A549 (cell line): Measurements from ENCODE around the gene CS. TPM values are rescaled to one million over a fixed set of nuclear protein-coding genes. Genes with fewer than 3 reads are reported as not detected.

ENCODE experiments used
- ATAC-seq, 2 experiments: fragments of 200-7000 bp in 1 of 2; fragments of >200 bp in 1 of 2; cut with Nextera tagmentation in 1 of 2; cut with Tn5 transposase in 1 of 2; 3 replicates each; pipeline versions ENCODE4 v1.8.0 to v1.9.1; 2018 to 2020; ENCODE audit warnings: mild to moderate bottlenecking in 1 of 2, moderate library complexity in 1 of 2
- CTCF ChIA-PET: fragments of 300-600 bp; sonication (Branson Sonifier 250); formaldehyde crosslinking; extraction: SDS; loops from one replicate; lab custom pipeline; 2021; ENCODE audit warnings: antibody characterized with exemption, inconsistent platforms; lab: Yijun Ruan, JAX
- POLR2A ChIA-PET: fragments of 350-600 bp; formaldehyde crosslinking; extraction: SDS; loops from one replicate; lab custom pipeline; 2021; ENCODE audit warnings: antibody characterized with exemption, inconsistent platforms; lab: Yijun Ruan, JAX
- DNase-seq, 2 experiments: peaks; one replicate each; pipeline versions ENCODE4 v3.0.0 to v3.0.0-alpha.2; 2011 to 2016; ENCODE audit warnings: low read depth in 1 of 2, low spot score in 1 of 2
- FAIRE-seq: peaks from 2 replicates; lab custom pipeline; 2011; peaks lifted over from hg19 to GRCh38; lab: Jason Lieb, UNC
- H3K27ac ChIP-seq, 2 experiments: fragments of >200 bp; sonication (Bioruptor Twin); formaldehyde crosslinking; 3 replicates each; pipeline ENCODE4 v1.5.1; 2016 to 2017
- H3K4me1 ChIP-seq: fragments of >200 bp; sonication (Bioruptor Twin); formaldehyde crosslinking; 3 replicates; pipeline ENCODE4 v1.6.1; 2016
- H3K4me2 ChIP-seq: fragments of >200 bp; sonication (Bioruptor Twin); formaldehyde crosslinking; 3 replicates; pipeline ENCODE4 v1.6.1; 2016
- H3K4me3 ChIP-seq: fragments of >200 bp; sonication (Bioruptor Twin); formaldehyde crosslinking; 3 replicates; pipeline ENCODE4 v1.5.1; 2016
- H3K9me3 ChIP-seq: fragments of >200 bp; sonication (Bioruptor Twin); formaldehyde crosslinking; 3 replicates; pipeline ENCODE4 v1.6.1; 2016
- BHLHE40 ChIP-seq: IDR thresholded peaks from 2 replicates; pipeline ENCODE4 v1.6.1; 2012; ENCODE audit warnings: low read depth, low read length, inconsistent platforms
- CBX2 ChIP-seq: fragments of 200-600 bp; sonication (generic); IDR thresholded peaks from 2 replicates; pipeline ENCODE4 v1.6.1; 2016; ENCODE audit warnings: low read depth, mild to moderate bottlenecking, borderline replicate concordance
- CBX8 ChIP-seq: fragments of 200-600 bp; sonication (generic); IDR thresholded peaks from 2 replicates; pipeline ENCODE4 v1.6.1; 2016
- CEBPB ChIP-seq, 2 experiments: fragments of >200 bp in 1 of 2; sonication (Bioruptor Twin) in 1 of 2; formaldehyde crosslinking in 1 of 2; IDR thresholded peaks; 2 replicates each; pipeline ENCODE4 v1.6.1; 2012 to 2016
- CHD2 ChIP-seq: fragments of 150-350 bp; IDR thresholded peaks from 2 replicates; pipeline ENCODE4 v1.6.1; 2014; ENCODE audit warnings: low read length; ENCODE audit not compliant: partially characterized antibody
- E2F6 ChIP-seq: IDR thresholded peaks from 2 replicates; pipeline ENCODE4 v1.6.1; 2012; ENCODE audit warnings: low read depth, borderline replicate concordance
- EHF ChIP-seq: fragments of 250-450 bp; sonication (Bioruptor Pico); IDR thresholded peaks from 2 replicates; pipeline ENCODE4 v1.5.0; 2020; ENCODE audit warnings: mild to moderate bottlenecking
- ELK1 ChIP-seq: fragments of 150-350 bp; IDR thresholded peaks from 2 replicates; pipeline ENCODE4 v1.6.1; 2014; ENCODE audit warnings: low read depth, mild to moderate bottlenecking, low read length
- FOSL2 ChIP-seq, 2 experiments: fragments of 450-650 bp in 1 of 2; fragments of >200 bp in 1 of 2; sonication (Bioruptor Twin) in 1 of 2; formaldehyde crosslinking; IDR thresholded peaks; 2 replicates each; pipeline versions ENCODE4 v1.5.0 to v1.6.1; 2016 to 2020; ENCODE audit warnings: mild to moderate bottlenecking in 1 of 2, moderate library complexity in 1 of 2
- HEYL ChIP-seq: fragments of 250-450 bp; sonication (Bioruptor Pico); IDR thresholded peaks from 2 replicates; pipeline ENCODE4 v1.8.0; 2021; ENCODE audit warnings: mild to moderate bottlenecking, moderate library complexity
- JUN ChIP-seq, 2 experiments: fragments of >200 bp; sonication (Bioruptor Twin); formaldehyde crosslinking; IDR thresholded peaks; 2 replicates in 1 of 2; 3 replicates in 1 of 2; pipeline ENCODE4 v1.6.1; 2016 to 2017
- KDM5A ChIP-seq: fragments of 200-600 bp; sonication (generic); IDR thresholded peaks from 2 replicates; pipeline ENCODE4 v1.6.1; 2016; ENCODE audit warnings: antibody characterized with exemption, mild to moderate bottlenecking
- MAZ ChIP-seq: fragments of 150-350 bp; IDR thresholded peaks from 2 replicates; pipeline ENCODE4 v1.6.1; 2014; ENCODE audit warnings: antibody characterized with exemption, low read depth, low read length, borderline replicate concordance
- MYC ChIP-seq: IDR thresholded peaks from 2 replicates; pipeline ENCODE4 v1.6.1; 2012; ENCODE audit warnings: mild to moderate bottlenecking, inconsistent platforms, low read length, improper control_type of control experiment, borderline replicate concordance
- NR3C1 ChIP-seq: fragments of >200 bp; sonication (Bioruptor Twin); formaldehyde crosslinking; IDR thresholded peaks from 3 replicates; pipeline ENCODE4 v1.6.1; 2017
- PBX3 ChIP-seq: IDR thresholded peaks from 2 replicates; pipeline ENCODE4 v1.6.1; 2012
- POLR2A ChIP-seq: IDR thresholded peaks from 2 replicates; pipeline ENCODE4 v1.6.1; 2012; ENCODE audit warnings: mild to moderate bottlenecking, low read length
- POLR2AphosphoS2 ChIP-seq: conservative IDR thresholded peaks from 2 replicates; pipeline ENCODE4 v1.6.1; 2012; ENCODE audit warnings: low read length, improper control_type of control experiment, inconsistent platforms
- REST ChIP-seq: fragments of 200-600 bp; sonication (generic); IDR thresholded peaks from 2 replicates; pipeline ENCODE4 v1.6.1; 2016; ENCODE audit warnings: antibody characterized with exemption, mild to moderate bottlenecking, moderate library complexity
- RNF2 ChIP-seq: fragments of 200-600 bp; sonication (generic); IDR thresholded peaks from 2 replicates; pipeline ENCODE4 v1.6.1; 2016; ENCODE audit warnings: low read depth, mild to moderate bottlenecking, antibody characterized with exemption, moderate library complexity, borderline replicate concordance
- SREBF2 ChIP-seq: fragments of 450-650 bp; IDR thresholded peaks from 2 replicates; pipeline ENCODE4 v1.6.1; 2014; ENCODE audit warnings: mild to moderate bottlenecking, moderate library complexity
- ZC3H11A ChIP-seq: fragments of 450-650 bp; IDR thresholded peaks from 2 replicates; pipeline ENCODE4 v1.6.1; 2014; ENCODE audit warnings: antibody characterized with exemption, mild to moderate bottlenecking
- WGBS: methylation state at CpG from one replicate; pipeline ENCODE4 v1.1.6; 2017; ENCODE audit errors: missing lambda C conversion rate; 5-methylcytosine and 5-hydroxymethylcytosine counted together
- polyA plus RNA-seq, 4 experiments: library from polyadenylated mRNA; depleted of rRNA in 3 of 4; stranded (reverse); fragments of >200 nt; fragmentation: RNase III in 1 of 4; extraction: RNeasy Plus Mini Kit Qiagen cat#74134 plus additional on column Dnase treatment in 1 of 4; gene quantifications; 2 replicates in 3 of 4; 3 replicates in 1 of 4; pipeline ENCODE4 v1.2.3, GENCODE V29; 2011 to 2017
- TF ChIP-seq, protein P1 (sequence below): fragments of >200 bp; sonication (Bioruptor Twin); formaldehyde crosslinking; IDR thresholded peaks from 2 replicates; pipeline ENCODE4 v1.6.1; 2016
- TF ChIP-seq, protein P2 (sequence below): fragments of 250-450 bp; sonication (Bioruptor Pico); IDR thresholded peaks from 2 replicates; pipeline ENCODE4 v1.5.0; 2020; ENCODE audit warnings: low read depth, mild to moderate bottlenecking, moderate library complexity
- TF ChIP-seq, protein P3 (sequence below): IDR thresholded peaks from 2 replicates; pipeline ENCODE4 v1.6.1; 2012
- TF ChIP-seq, protein P4 (sequence below): fragments of >200 bp; sonication (Bioruptor Twin); formaldehyde crosslinking; IDR thresholded peaks from 3 replicates; pipeline ENCODE4 v1.6.1; 2016

CS gene
- polyA plus RNA-seq, 2 of the 4 experiments (the other 2 are of a cell fraction) = 146 to 223 TPM

DNA sequence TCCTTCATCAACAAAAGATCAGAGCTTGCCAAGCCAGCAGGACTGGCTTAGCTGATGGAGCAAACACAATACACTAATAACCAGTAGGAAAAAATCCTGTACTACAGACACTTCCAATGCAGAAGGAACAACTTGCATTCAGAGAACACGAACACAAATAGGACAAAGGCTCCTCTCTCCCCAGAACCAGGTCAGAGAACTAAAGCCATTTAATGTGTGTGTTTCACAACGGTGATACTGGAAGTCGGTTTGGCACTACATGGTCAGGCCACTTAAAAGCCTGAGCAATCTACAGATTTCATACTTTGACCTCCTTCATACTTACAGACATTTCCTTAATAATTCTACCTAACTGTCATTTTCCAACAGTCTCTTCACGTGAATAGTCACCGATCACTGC, 6.3 kb downstream of the CS start:
- Histone ChIP-seq H3K4me3 (no peak overlapping the region), H3K27ac (no peak overlapping the region), H3K4me1 (peaks cover 14% of the 10 kb centered on the region; the same call in 2 of the 3 replicates), H3K9me3 (no peaks in the 10 kb centered on the region), H3K4me2 (no peak overlapping the region)
- FAIRE-seq = no peak
- TF ChIP-seq, protein P1, sequence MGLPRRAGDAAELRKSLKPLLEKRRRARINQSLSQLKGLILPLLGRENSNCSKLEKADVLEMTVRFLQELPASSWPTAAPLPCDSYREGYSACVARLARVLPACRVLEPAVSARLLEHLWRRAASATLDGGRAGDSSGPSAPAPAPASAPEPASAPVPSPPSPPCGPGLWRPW = no peak
- TF ChIP-seq POLR2A (no peak), E2F6 (no peak), FOSL2 (IDR thresholded peaks at IDR 0.05) (no peak), FOSL2 (CRISPR knock-in tag; IDR thresholded peaks at IDR 0.05) (no peak), PBX3 (no peak), NR3C1 (no peak), CHD2 (no peak), POLR2AphosphoS2 (no peak), EHF (CRISPR knock-in tag) (no peak), HEYL (CRISPR knock-in tag) (no peak), JUN (IDR thresholded peaks at IDR 0.05) (no peak), CBX2 (no peak), REST (no peak), MYC (no peak), MAZ (no peak), CEBPB (IDR thresholded peaks at IDR 0.05) (no peak), SREBF2 (no peak), CBX8 (no peak)
- TF ChIP-seq, protein P2, sequence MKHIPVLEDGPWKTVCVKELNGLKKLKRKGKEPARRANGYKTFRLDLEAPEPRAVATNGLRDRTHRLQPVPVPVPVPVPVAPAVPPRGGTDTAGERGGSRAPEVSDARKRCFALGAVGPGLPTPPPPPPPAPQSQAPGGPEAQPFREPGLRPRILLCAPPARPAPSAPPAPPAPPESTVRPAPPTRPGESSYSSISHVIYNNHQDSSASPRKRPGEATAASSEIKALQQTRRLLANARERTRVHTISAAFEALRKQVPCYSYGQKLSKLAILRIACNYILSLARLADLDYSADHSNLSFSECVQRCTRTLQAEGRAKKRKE (CRISPR knock-in tag) = no peak
- 89% methylated on average over 5 of the region's 5 CpGs for WGBS
- ChIA-PET CTCF (interaction anchor here (0.7 to 1.7 kb wide), 3 partner anchors 11 to 60 kb away, joined by 3 to 4 read pairs (median 4); partner anchors contain the start of gene COQ10A), POLR2A (no interaction called here)
- no peak for ATAC-seq
- DNase-seq = no peak

GRCh38 chr12:56288705-56289387, 11.3 kb downstream of the CS start:
- Histone ChIP-seq H3K4me3 (no peak overlapping the region), H3K4me1 (peaks cover 32% of the 10 kb centered on the region), H3K27ac (0 out of 6 replicates have a peak overlapping the region, but pooled peaks of 1 of the 2 experiments have one; percentile 12), H3K4me2 (no peak overlapping the region), H3K9me3 (no peaks in the 10 kb centered on the region)
- FAIRE-seq (no peak), DNase-seq (no peak), ATAC-seq (no peak)
- 79% methylated on average over 3 of the region's 3 CpGs for WGBS
- CTCF ChIA-PET = interaction anchor here (1.3 to 3.0 kb wide), 4 partner anchors 17 to 175 kb away, joined by 4 to 11 read pairs (median 6); partner anchors contain the start of genes COQ10A and SMARCC2
- POLR2A ChIA-PET = no interaction called here
- TF ChIP-seq, protein P3, sequence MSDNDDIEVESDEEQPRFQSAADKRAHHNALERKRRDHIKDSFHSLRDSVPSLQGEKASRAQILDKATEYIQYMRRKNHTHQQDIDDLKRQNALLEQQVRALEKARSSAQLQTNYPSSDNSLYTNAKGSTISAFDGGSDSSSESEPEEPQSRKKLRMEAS = no peak
- no peak for TF ChIP-seq ZC3H11A
- TF ChIP-seq CBX8 = no peak
- TF ChIP-seq BHLHE40 = no peak
- no peak for TF ChIP-seq ELK1
- TF ChIP-seq PBX3 = no peak
- no peak for TF ChIP-seq EHF (CRISPR knock-in tag)
- TF ChIP-seq, protein P4, sequence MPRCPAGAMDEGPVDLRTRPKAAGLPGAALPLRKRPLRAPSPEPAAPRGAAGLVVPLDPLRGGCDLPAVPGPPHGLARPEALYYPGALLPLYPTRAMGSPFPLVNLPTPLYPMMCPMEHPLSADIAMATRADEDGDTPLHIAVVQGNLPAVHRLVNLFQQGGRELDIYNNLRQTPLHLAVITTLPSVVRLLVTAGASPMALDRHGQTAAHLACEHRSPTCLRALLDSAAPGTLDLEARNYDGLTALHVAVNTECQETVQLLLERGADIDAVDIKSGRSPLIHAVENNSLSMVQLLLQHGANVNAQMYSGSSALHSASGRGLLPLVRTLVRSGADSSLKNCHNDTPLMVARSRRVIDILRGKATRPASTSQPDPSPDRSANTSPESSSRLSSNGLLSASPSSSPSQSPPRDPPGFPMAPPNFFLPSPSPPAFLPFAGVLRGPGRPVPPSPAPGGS = no peak
- no peak for TF ChIP-seq CHD2
- no peak for TF ChIP-seq KDM5A
- no peak for TF ChIP-seq RNF2
